ENCODE measurements around the gene TESMIN.

DNA sequence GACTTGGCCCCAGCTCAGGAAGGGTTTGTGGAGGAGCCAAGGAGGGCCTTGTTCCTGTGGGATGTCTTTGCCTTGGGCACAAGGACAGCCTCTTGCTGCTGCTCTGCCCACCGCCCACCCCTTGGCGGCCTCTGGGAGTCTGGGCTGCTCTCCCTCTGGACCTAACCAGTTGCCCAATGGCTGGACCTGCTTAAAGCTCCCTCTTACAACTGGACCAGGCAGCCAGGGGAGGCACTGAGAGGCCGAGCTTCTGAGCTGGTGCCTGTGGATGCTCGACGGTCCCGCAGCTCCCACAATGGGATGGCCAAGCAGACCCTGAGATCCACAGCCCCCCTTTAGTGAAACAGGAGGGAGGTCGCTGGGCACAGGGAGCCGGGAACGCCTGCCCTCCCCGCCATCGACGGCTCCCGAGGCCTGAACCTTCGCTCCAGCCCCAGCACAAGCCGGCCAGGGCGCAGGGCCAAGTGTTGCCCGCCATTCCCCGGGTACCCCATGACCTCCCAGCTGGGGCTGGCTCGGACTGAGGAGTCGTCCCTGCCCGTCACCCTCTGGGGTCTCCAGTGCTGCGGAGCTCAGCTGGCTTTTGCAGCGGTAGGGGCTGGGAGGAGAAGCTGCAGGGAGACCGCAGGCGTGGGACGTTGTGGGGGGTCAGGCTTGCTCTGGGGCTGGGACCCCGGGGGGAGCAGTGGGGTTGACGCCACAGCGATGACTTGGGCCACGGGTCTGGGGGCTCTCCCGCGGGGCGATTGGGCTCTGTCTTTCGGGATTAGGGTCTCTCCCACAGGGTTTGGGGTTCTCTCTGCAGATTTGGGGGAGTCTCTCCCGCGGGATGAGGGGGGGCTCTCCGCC, 67.6 kb downstream of the TESMIN start:
- TF ChIP-seq, protein P1, sequence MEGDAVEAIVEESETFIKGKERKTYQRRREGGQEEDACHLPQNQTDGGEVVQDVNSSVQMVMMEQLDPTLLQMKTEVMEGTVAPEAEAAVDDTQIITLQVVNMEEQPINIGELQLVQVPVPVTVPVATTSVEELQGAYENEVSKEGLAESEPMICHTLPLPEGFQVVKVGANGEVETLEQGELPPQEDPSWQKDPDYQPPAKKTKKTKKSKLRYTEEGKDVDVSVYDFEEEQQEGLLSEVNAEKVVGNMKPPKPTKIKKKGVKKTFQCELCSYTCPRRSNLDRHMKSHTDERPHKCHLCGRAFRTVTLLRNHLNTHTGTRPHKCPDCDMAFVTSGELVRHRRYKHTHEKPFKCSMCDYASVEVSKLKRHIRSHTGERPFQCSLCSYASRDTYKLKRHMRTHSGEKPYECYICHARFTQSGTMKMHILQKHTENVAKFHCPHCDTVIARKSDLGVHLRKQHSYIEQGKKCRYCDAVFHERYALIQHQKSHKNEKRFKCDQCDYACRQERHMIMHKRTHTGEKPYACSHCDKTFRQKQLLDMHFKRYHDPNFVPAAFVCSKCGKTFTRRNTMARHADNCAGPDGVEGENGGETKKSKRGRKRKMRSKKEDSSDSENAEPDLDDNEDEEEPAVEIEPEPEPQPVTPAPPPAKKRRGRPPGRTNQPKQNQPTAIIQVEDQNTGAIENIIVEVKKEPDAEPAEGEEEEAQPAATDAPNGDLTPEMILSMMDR (IDR thresholded peaks at IDR 0.05): no peak
- TF ChIP-seq POLR2A (IDR thresholded peaks at IDR 0.05) (no peak), EP300 (IDR thresholded peaks at IDR 0.05) (no peak)

Data from upper lobe of left lung (tissue), 4 donors.